Neural crest cell (in vitro differentiated cells): ENCODE results near the gene NR2E1. TPM values are rescaled to one million over a fixed set of nuclear protein-coding genes. Genes with fewer than 3 reads are reported as not detected.

ENCODE experiments used
- DNase-seq: peaks from one replicate; pipeline ENCODE4 v3.0.0; 2021; ENCODE audit warnings: low read depth, mixed read lengths, low spot score
- H3K27ac Mint-ChIP-seq: one replicate; pipeline ENCODE4 v1.8.0; 2021; ENCODE audit warnings: mild to moderate bottlenecking, mixed read lengths; ENCODE audit not compliant: unreplicated experiment
- H3K27me3 Mint-ChIP-seq: 2 replicates; pipeline ENCODE4 v1.8.0; 2021; ENCODE audit warnings: low read depth, mild to moderate bottlenecking, mixed read lengths
- H3K36me3 Mint-ChIP-seq: 2 replicates; pipeline ENCODE4 v1.8.0; 2021; ENCODE audit warnings: low read depth, mild to moderate bottlenecking, mixed read lengths
- H3K4me1 Mint-ChIP-seq: 2 replicates; pipeline ENCODE4 v1.8.0; 2021; ENCODE audit warnings: mixed read lengths
- H3K4me3 Mint-ChIP-seq: one replicate; pipeline ENCODE4 v1.8.0; 2021; ENCODE audit warnings: mild to moderate bottlenecking, mixed read lengths
- H3K9me3 Mint-ChIP-seq: 2 replicates; pipeline ENCODE4 v1.8.0; 2021; ENCODE audit warnings: mixed read lengths
- long read RNA-seq: library from polyadenylated mRNA; unstranded; transcript quantifications from one replicate; pipeline ENCODE4 v2.0.0, GENCODE V29; 2020
- total RNA-seq: library from RNA; stranded (reverse); gene quantifications from 2 replicates; pipeline ENCODE4 v1.2.1, GENCODE V29; 2021
- TF ChIP-seq, protein P1 (sequence below): fragments of 200-600 bp; sonication (generic); conservative IDR thresholded peaks from 2 replicates; pipeline ENCODE4 v1.5.0; 2021; ENCODE audit warnings: antibody characterized with exemption, mild to moderate bottlenecking

The NR2E1 gene
- not detected in 2 replicates for total RNA-seq
- long read RNA-seq: 0 reads

GRCh38 chr6:108165714-108166663 lies at the start of gene NR2E1:
Gene NR2E1, plus strand, starts transcription at chr6:108166022. Its CDS starts 744 bp downstream, at chr6:108166766.
- TF ChIP-seq, protein P1, sequence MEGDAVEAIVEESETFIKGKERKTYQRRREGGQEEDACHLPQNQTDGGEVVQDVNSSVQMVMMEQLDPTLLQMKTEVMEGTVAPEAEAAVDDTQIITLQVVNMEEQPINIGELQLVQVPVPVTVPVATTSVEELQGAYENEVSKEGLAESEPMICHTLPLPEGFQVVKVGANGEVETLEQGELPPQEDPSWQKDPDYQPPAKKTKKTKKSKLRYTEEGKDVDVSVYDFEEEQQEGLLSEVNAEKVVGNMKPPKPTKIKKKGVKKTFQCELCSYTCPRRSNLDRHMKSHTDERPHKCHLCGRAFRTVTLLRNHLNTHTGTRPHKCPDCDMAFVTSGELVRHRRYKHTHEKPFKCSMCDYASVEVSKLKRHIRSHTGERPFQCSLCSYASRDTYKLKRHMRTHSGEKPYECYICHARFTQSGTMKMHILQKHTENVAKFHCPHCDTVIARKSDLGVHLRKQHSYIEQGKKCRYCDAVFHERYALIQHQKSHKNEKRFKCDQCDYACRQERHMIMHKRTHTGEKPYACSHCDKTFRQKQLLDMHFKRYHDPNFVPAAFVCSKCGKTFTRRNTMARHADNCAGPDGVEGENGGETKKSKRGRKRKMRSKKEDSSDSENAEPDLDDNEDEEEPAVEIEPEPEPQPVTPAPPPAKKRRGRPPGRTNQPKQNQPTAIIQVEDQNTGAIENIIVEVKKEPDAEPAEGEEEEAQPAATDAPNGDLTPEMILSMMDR: no peak
- Mint-ChIP-seq H3K4me1 (peaks cover 35% of the 10 kb centered on the region), H3K4me3 (peak within 1 kb of the TSS; percentile 47), H3K36me3 (no peaks in the 10 kb centered on the region), H3K27me3 (peaks cover 99% of the 10 kb centered on the region), H3K27ac (no peak within 1 kb of the TSS), H3K9me3 (no peaks in the 10 kb centered on the region)
- DNase-seq: no peak

DNA sequence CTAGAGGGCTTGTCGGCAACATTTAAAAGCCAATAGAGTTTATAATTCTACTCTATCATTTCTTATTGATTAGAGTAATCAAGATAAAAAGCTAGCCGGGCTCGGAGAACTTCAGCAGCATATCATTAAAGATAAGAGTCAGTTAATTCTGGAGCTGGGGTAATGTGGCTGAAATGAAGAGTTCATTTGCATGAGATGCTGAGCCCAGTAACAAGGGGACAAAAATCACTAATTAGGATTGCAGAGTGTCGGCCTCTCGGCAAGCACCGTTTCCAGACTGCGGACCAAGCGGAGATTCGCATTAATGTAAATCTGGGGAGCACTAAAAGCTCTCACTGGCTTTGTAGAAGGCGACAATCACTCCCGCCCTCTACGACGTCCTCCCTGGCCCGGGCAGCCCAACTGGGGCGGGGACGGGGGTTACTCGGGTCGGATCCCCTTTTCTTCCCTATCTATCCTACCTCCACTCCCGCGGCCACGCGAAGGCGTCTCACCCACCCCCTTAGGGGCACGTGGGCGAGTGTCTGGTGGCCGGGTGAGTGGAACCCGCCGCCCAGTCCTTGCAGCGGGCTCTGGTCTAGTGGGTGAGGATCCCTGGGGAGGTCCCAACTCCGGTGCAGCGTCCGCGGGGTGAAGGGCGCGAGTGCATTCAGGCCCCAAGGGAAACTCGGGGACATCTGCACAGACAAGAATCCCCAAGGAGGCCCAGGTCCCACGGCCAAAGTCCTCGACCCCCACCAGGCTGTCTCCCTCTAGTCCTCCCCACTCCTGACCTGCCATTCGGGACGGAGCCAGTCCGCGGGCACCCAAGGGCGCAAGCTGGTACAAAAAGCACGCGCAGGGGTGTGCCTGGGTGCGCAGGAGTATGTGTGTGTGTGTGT lies 49.0 kb upstream of the NR2E1 start:
- Mint-ChIP-seq H3K4me1 (peaks cover 50% of the 10 kb centered on the region), H3K27ac (no peak overlapping the region), H3K36me3 (no peaks in the 10 kb centered on the region), H3K27me3 (peaks cover 98% of the 10 kb centered on the region), H3K4me3 (peak overlapping the region; percentile 55), H3K9me3 (no peaks in the 10 kb centered on the region)
- TF ChIP-seq, protein P1: no peak
- DNase-seq: no peak

- Mint-ChIP-seq H3K4me3 (peak overlapping the region; percentile 55), H3K36me3 (no peaks in the 10 kb centered on the region), H3K4me1 (peaks cover 51% of the 10 kb centered on the region), H3K27ac (no peak overlapping the region), H3K9me3 (no peaks in the 10 kb centered on the region), H3K27me3 (peaks cover 98% of the 10 kb centered on the region)
- no peak for DNase-seq
- TF ChIP-seq, protein P1: no peak
Observed at GRCh38 chr6:108117427-108118358, 48.1 kb upstream of the NR2E1 start.

DNA sequence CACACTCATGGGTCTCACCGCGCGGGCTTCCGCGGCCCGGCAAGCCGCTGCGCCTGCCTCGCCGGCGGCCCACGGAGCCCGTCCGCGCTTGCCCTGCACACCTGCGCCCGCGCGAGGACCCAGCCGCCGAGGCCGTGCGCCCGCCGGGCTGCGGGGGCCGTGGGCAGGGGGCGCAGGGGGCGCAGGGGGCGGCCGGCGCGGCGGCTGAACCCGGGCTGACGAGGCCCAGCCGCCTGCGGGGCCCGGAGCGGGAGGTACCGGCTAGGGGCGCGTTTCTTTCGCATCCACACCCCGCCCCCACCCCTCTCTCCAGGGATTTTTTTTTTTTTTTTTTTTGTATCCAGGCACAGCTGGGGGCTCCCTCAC lies 47.5 kb upstream of the NR2E1 start:
- Mint-ChIP-seq H3K27me3 (peaks cover 98% of the 10 kb centered on the region), H3K36me3 (no peaks in the 10 kb centered on the region), H3K9me3 (no peaks in the 10 kb centered on the region), H3K4me3 (peak overlapping the region; percentile 81), H3K4me1 (peaks cover 49% of the 10 kb centered on the region), H3K27ac (no peak overlapping the region)
- TF ChIP-seq, protein P1: no peak
- DNase-seq: no peak
